ENCODE measurements around the gene IPO7.
"Not testable (repeated sequence)": the region's sequence is repeated elsewhere in the genome, so short reads cannot be mapped to it uniquely, and the experiment has no call there.

IPO7 gene

GRCh38 chr11:9399466-9399865 lies 15.0 kb downstream of the IPO7 start:
- Histone ChIP-seq H3K9me2 (replicated peaks; ENCODE audit: insufficient read depth, low read length) (no peaks in the 10 kb centered on the region), H3K27ac (ENCODE audit: low read depth, low read length) (no peak overlapping the region), H3K9me3 (ENCODE audit: insufficient read depth, low read length) (no peaks in the 10 kb centered on the region), H3F3A (ENCODE audit: insufficient read depth) (peaks cover 23% of the 10 kb centered on the region), H3K9ac (ENCODE audit: low read length) (no peak overlapping the region), H2AFZ (ENCODE audit: low read depth, low read length, severe bottlenecking) (no peak overlapping the region), H3K27me3 (ENCODE audit: low read length) (no peaks in the 10 kb centered on the region), H3K4me3 (ENCODE audit: insufficient read depth, low read length, poor library complexity, severe bottlenecking) (no peak overlapping the region), H3K79me2 (ENCODE audit: insufficient read depth, low read length) (peaks cover 99% of the 10 kb centered on the region), H3K4me2 (ENCODE audit: low read depth, low read length, poor library complexity, severe bottlenecking) (no peak overlapping the region), H4K20me1 (ENCODE audit: low read depth, low read length) (peaks cover 68% of the 10 kb centered on the region), H3K36me3 (ENCODE audit: low read length) (peaks cover 41% of the 10 kb centered on the region)
- TF ChIP-seq CTCF (IDR thresholded peaks at IDR 0.05; ENCODE audit: insufficient read depth, low read length, poor library complexity, severe bottlenecking) (no peak), EZH2phosphoT487 (conservative IDR thresholded peaks at IDR 0.05; ENCODE audit: low read length) (no peak)

- H3K27ac ChIP-seq (ENCODE audit: low read depth, low read length); H3K9me3 ChIP-seq (ENCODE audit: insufficient read depth, low read length); H3K27me3 ChIP-seq (ENCODE audit: low read length); H3K4me2 ChIP-seq (ENCODE audit: low read depth, low read length, poor library complexity, severe bottlenecking); H2AFZ ChIP-seq (ENCODE audit: low read depth, low read length, severe bottlenecking); H3K4me3 ChIP-seq (ENCODE audit: insufficient read depth, low read length, poor library complexity, severe bottlenecking); H3K9me2 ChIP-seq (replicated peaks; ENCODE audit: insufficient read depth, low read length); H3K9ac ChIP-seq (ENCODE audit: low read length): not testable (repeated sequence)
- Histone ChIP-seq H3K36me3 (ENCODE audit: low read length) (peaks cover 48% of the 10 kb centered on the region), H3F3A (ENCODE audit: insufficient read depth) (peaks cover 29% of the 10 kb centered on the region), H3K79me2 (ENCODE audit: insufficient read depth, low read length) (peaks cover 99% of the 10 kb centered on the region), H4K20me1 (ENCODE audit: low read depth, low read length) (peaks cover 65% of the 10 kb centered on the region)
Observed at GRCh38 chr11:9401884-9402283, 17.4 kb downstream of the IPO7 start.

GRCh38 chr11:9428706-9429105 lies 44.3 kb downstream of the IPO7 start:
- Histone ChIP-seq H3K4me2 (ENCODE audit: low read depth, low read length, poor library complexity, severe bottlenecking) (no peak overlapping the region), H2AFZ (ENCODE audit: low read depth, low read length, severe bottlenecking) (no peak overlapping the region), H3K27ac (ENCODE audit: low read depth, low read length) (no peak overlapping the region), H3K79me2 (ENCODE audit: insufficient read depth, low read length) (no peaks in the 10 kb centered on the region), H3K9me3 (ENCODE audit: insufficient read depth, low read length) (no peaks in the 10 kb centered on the region), H3K27me3 (ENCODE audit: low read length) (no peaks in the 10 kb centered on the region), H4K20me1 (ENCODE audit: low read depth, low read length) (peaks cover 10% of the 10 kb centered on the region; the same call in 1 of the 2 replicates), H3K4me3 (ENCODE audit: insufficient read depth, low read length, poor library complexity, severe bottlenecking) (no peak overlapping the region), H3K9me2 (replicated peaks; ENCODE audit: insufficient read depth, low read length) (no peaks in the 10 kb centered on the region), H3K36me3 (ENCODE audit: low read length) (peaks cover 82% of the 10 kb centered on the region), H3F3A (ENCODE audit: insufficient read depth) (peaks cover 41% of the 10 kb centered on the region), H3K9ac (ENCODE audit: low read length) (no peak overlapping the region)
- TF ChIP-seq CTCF (IDR thresholded peaks at IDR 0.05; ENCODE audit: insufficient read depth, low read length, poor library complexity, severe bottlenecking) (no peak), EZH2phosphoT487 (conservative IDR thresholded peaks at IDR 0.05; ENCODE audit: low read length) (no peak)

- Histone ChIP-seq H3K9me3 (ENCODE audit: insufficient read depth, low read length) (no peaks in the 10 kb centered on the region), H4K20me1 (ENCODE audit: low read depth, low read length) (no peaks in the 10 kb centered on the region)
Observed at GRCh38 chr11:9438611-9439010, 54.2 kb downstream of the IPO7 start.

More at GRCh38 chr11:9438611-9439010, 54.2 kb downstream of the IPO7 start:
- Histone ChIP-seq H3K9ac (ENCODE audit: low read length) (no peak overlapping the region), H3K27me3 (ENCODE audit: low read length) (no peaks in the 10 kb centered on the region), H3K9me2 (replicated peaks; ENCODE audit: insufficient read depth, low read length) (no peaks in the 10 kb centered on the region), H3K27ac (ENCODE audit: low read depth, low read length) (no peak overlapping the region), H3F3A (ENCODE audit: insufficient read depth) (peaks cover 25% of the 10 kb centered on the region), H3K79me2 (ENCODE audit: insufficient read depth, low read length) (0 out of 2 replicates have a peak, but pooled peaks cover 9% of the 10 kb centered on the region), H3K4me3 (ENCODE audit: insufficient read depth, low read length, poor library complexity, severe bottlenecking) (no peak overlapping the region), H2AFZ (ENCODE audit: low read depth, low read length, severe bottlenecking) (no peak overlapping the region), H3K4me2 (ENCODE audit: low read depth, low read length, poor library complexity, severe bottlenecking) (no peak overlapping the region), H3K36me3 (ENCODE audit: low read length) (peaks cover 70% of the 10 kb centered on the region)
- TF ChIP-seq CTCF (IDR thresholded peaks at IDR 0.05; ENCODE audit: insufficient read depth, low read length, poor library complexity, severe bottlenecking) (no peak), EZH2phosphoT487 (conservative IDR thresholded peaks at IDR 0.05; ENCODE audit: low read length) (no peak)
